ENCODE results near the gene CROCC2.

The CROCC2 gene

GRCh38 chr2:240874715-240875227 is 31.4 kb upstream of the CROCC2 start:
- DNase-seq = peak in 3 of 10 donors; percentile 3 to 73 (median 4)
- intact Hi-C loops (cut with DNase I) = no loop called here

GRCh38 chr2:240875228-240876034 is 30.7 kb upstream of the CROCC2 start:
- DNase-seq = peak in 2 of 10 donors; percentile 1 to 69
- intact Hi-C loops (cut with DNase I) = no loop called here

- DNase-seq = peak in 2 of 10 donors; percentile 2 to 25
- intact Hi-C loops (cut with DNase I) = no loop called here
Observed at GRCh38 chr2:240876035-240876474, 30.1 kb upstream of the CROCC2 start.

GRCh38 chr2:240876475-240877251 is 29.5 kb upstream of the CROCC2 start:
- intact Hi-C loops (cut with DNase I) = no loop called here
- DNase-seq = peak in 3 of 10 donors; percentile 1 to 82 (median 21)

- DNase-seq = peak in 3 of 10 donors; percentile 3 to 57 (median 17)
- intact Hi-C loops (cut with DNase I) = no loop called here
Observed at GRCh38 chr2:240877460-240878340, 28.4 kb upstream of the CROCC2 start.

- DNase-seq = peak in 3 of 10 donors; percentile 2 to 72 (median 14)
- intact Hi-C loops (cut with DNase I) = no loop called here
Observed at GRCh38 chr2:240878341-240878936, 27.7 kb upstream of the CROCC2 start.

GRCh38 chr2:240879105-240879504 is 27.0 kb upstream of the CROCC2 start:
- intact Hi-C loops (cut with DNase I) = no loop called here
- DNase-seq = peak in 3 of 10 donors; percentile 3 to 67 (median 66)

GRCh38 chr2:240881913-240882312 is 24.2 kb upstream of the CROCC2 start:
- DNase-seq = peak in 2 of 10 donors; percentile 2 to 32
- intact Hi-C loops (cut with DNase I) = no loop called here

- peak in 3 of 10 donors; percentile 1 to 31 (median 1) for DNase-seq
- intact Hi-C loops (cut with DNase I) = no loop called here
Observed at GRCh38 chr2:240884221-240884620, 21.9 kb upstream of the CROCC2 start.

- no peak for DNase-seq
- intact Hi-C loops (cut with DNase I) = no loop called here
Observed at GRCh38 chr2:240884745-240885144, 21.4 kb upstream of the CROCC2 start.

- peak in 2 of 10 donors; percentile 48 to 52 for DNase-seq
- intact Hi-C loops (cut with DNase I) = no loop called here
Observed at GRCh38 chr2:240885566-240885965, 20.6 kb upstream of the CROCC2 start.

GRCh38 chr2:240886023-240886565 is 20.0 kb upstream of the CROCC2 start:
- intact Hi-C loops (cut with DNase I) = no loop called here
- peak in 1 of 10 donors; percentile 7 for DNase-seq

GRCh38 chr2:240886678-240887609 is 19.2 kb upstream of the CROCC2 start:
- intact Hi-C loops (cut with DNase I) = no loop called here
- peak in 4 of 10 donors; percentile 4 to 79 (median 68) for DNase-seq

- intact Hi-C loops (cut with DNase I) = no loop called here
- peak in 3 of 10 donors; percentile 19 to 66 (median 29) for DNase-seq
Observed at GRCh38 chr2:240887631-240888030, 18.5 kb upstream of the CROCC2 start.

GRCh38 chr2:240888130-240888889 is 17.8 kb upstream of the CROCC2 start:
- intact Hi-C loops (cut with DNase I) = no loop called here
- peak in 3 of 10 donors; percentile 54 to 76 (median 63) for DNase-seq

- intact Hi-C loops (cut with DNase I) = no loop called here
Observed at GRCh38 chr2:240888890-240889573, 17.1 kb upstream of the CROCC2 start.

More at GRCh38 chr2:240888890-240889573, 17.1 kb upstream of the CROCC2 start:
- peak in 2 of 10 donors; percentile 50 to 65 for DNase-seq
